Peyer's patch (tissue), 4 donors: ENCODE results near the gene FZR1. TPM values are rescaled to one million over a fixed set of nuclear protein-coding genes. Genes with fewer than 3 reads are reported as not detected.
A peak's percentile ranks its signal among the peaks of the same experiment; 100 is the strongest.

Source experiments
- DNase-seq, 3 donors: peaks; one replicate each; pipeline ENCODE4 v3.0.0-alpha.2; 2017 to 2019
- H3K27ac ChIP-seq, 4 donors: fragments of 200-600 bp; sonication (generic); one replicate each; pipeline ENCODE4 v1.5.1; 2016 to 2019
- H3K27me3 ChIP-seq, 2 donors: fragments of 200-600 bp; sonication (generic); one replicate each; pipeline ENCODE4 v1.5.1; 2019
- H3K36me3 ChIP-seq, 3 donors: fragments of 200-600 bp; sonication (generic); one replicate each; pipeline ENCODE4 v1.5.1; 2016 to 2019
- H3K4me1 ChIP-seq, 4 donors: fragments of 200-600 bp; sonication (generic); one replicate each; pipeline ENCODE4 v1.5.1; 2016 to 2019
- H3K4me3 ChIP-seq, 4 donors: fragments of 200-600 bp; sonication (generic); 1 replicate in 3 of 4; 2 replicates in 1 of 4; pipeline ENCODE4 v1.5.1; 2016 to 2019; ENCODE audit warnings: mild to moderate bottlenecking in 1 of 4
- H3K9me3 ChIP-seq, 4 donors: fragments of 200-600 bp; sonication (generic); one replicate each; pipeline ENCODE4 v1.5.1; 2016 to 2019; ENCODE audit warnings: mild to moderate bottlenecking in 1 of 4
- CTCF ChIP-seq, 6 experiments: fragments of 450-650 bp in 4 of 6; fragments of 200-600 bp in 2 of 6; sonication (generic) in 1 of 6; IDR thresholded peaks; one replicate each; pipeline ENCODE4 v1.5.1; 2017 to 2019; ENCODE audit warnings: antibody characterized with exemption in 6 of 6, mild to moderate bottlenecking in 3 of 6, moderate library complexity in 1 of 6
- POLR2A ChIP-seq, 2 donors: fragments of 450-650 bp; IDR thresholded peaks; one replicate each; pipeline ENCODE4 v1.5.1; 2017; ENCODE audit warnings: antibody characterized with exemption in 2 of 2, mild to moderate bottlenecking in 2 of 2, moderate library complexity in 2 of 2
- total RNA-seq, 4 donors: library from RNA; depleted of rRNA; stranded (reverse); fragments of >200 nt; gene quantifications; one replicate each; pipeline ENCODE4 v1.1.0, GENCODE V29; 2016

The FZR1 gene
- total RNA-seq, 4 donors from 2014 or later: 24.8 to 75.1 (median 38.7) TPM

DNA sequence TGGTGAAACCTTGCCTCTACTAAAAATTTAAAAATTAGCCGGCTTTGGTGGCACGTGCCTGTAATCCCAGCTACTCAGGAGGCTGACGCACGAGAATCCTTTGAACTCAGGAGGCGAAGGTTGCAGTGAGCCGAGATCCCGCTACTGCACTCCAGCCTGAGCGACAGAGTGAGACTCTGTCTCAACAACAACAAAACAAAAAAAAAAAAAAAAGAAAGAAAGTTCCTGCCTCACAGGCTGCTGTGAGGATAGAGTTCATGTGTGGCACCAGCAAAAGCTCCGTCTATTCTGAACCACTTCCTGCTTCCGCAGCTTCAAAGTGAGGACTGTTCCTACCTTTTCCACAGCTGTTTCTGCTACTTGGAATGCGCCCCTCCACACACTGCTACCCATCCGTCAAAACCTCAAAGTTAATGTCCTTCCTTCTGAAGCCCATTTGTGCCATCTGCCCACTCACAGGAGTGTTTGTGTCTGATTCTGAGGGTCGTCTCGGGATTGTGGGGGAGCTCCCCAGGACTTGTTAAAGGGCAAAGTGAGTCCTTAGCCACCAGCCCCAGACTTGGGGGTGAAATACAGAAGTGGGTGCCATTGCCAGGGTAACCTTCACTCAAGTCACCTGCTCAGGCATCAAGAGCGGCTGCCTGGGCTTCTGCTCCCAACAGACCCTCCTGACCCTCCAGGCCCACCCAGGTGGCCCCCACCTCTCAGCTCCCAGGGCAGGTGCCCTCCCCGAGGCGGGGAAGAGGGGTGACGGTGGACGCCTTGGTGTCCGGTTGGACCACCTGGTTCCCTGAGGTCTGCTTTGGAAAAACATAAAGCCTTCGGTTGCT, 48.4 kb downstream of the FZR1 start:
- no peaks in the 10 kb centered on the region for H3K27me3 ChIP-seq
- peaks cover 4 to 50% (median 25%) of the 10 kb centered on the region in 4 donors for H3K4me1 ChIP-seq
- peak overlapping the region; percentile 69 to 90 (median 76) for H3K27ac ChIP-seq
- peak overlapping the region in 1 of 4 donors; percentile 6 for H3K4me3 ChIP-seq
- peaks cover 0 to 5% (median 0%) of the 10 kb centered on the region in 3 donors for H3K36me3 ChIP-seq
- DNase-seq: peak in 2 of 3 donors; percentile 66 to 71
- no peaks in the 10 kb centered on the region for H3K9me3 ChIP-seq
- TF ChIP-seq POLR2A (IDR thresholded peaks at IDR 0.05): no peak

GRCh38 chr19:3555653-3556422, 49.7 kb downstream of the FZR1 start:
- Histone ChIP-seq H3K27me3 (no peaks in the 10 kb centered on the region), H3K4me1 (peaks cover 4 to 50% (median 25%) of the 10 kb centered on the region in 4 donors), H3K27ac (peak overlapping the region in 3 of 4 donors; percentile 18 to 90 (median 86)), H3K4me3 (peak overlapping the region; percentile 87 to 100 (median 96)), H3K36me3 (peaks cover 0 to 2% (median 0%) of the 10 kb centered on the region in 3 donors), H3K9me3 (no peaks in the 10 kb centered on the region)
- TF ChIP-seq POLR2A (IDR thresholded peaks at IDR 0.05) (no peak), CTCF (IDR thresholded peaks at IDR 0.05) (no peak)
- no peak for DNase-seq

DNA sequence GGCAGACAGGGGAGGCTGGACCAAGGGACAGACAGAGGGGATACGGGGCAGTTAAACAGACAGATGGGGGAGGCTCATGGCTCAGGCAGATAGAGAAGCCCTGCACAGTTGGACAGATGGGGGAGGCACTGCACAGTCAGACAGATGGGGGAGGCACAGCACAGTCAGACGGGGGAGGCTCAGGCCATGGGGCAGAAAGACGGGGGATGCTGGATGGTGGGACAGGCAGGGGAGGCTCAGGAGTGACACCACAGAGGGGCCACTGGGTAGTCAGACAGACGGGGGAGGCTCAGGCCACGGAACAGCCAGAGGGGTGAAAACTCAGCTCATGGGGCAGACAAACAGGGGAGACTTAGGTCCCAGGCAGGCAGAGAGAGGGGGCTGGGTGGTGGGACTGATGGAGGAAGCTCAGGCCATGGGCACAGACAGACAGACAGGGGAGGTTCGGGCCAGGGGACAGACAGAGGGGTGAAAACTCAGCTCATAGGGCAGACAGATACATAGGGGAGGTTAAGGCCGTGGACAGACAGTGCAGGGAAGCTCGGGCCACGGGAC, 50.4 kb downstream of the FZR1 start:
- peak overlapping the region; percentile 79 to 90 (median 85) for H3K27ac ChIP-seq

DNA sequence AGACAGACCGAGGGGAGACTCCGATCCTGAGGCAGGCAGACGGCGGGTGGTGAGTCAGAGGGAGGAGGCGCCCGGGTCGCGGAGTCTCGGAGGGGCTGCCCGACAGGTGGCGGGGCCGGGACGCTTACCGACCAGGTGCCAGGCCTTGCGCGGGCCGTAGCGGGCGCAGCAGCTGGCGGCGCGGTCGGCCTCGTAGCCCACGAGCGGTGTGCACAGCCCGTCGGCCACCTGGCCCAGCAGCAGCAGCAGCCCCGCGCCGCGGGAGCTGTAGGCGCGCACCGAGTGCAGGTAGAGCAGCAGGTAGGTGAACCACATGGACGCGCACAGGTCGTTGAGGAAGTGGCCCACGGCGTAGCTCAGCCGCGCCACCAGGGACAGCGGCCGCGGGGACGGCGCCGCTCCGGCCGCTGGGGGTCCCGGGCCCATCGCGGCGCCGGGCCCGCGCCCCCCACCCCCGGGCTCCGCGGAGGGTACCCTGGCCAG, 50.9 kb downstream of the FZR1 start:
- no peak for TF ChIP-seq POLR2A (IDR thresholded peaks at IDR 0.05)
- TF ChIP-seq CTCF (IDR thresholded peaks at IDR 0.05): peak in 4 of 6 experiments; percentile 29 to 46 (median 36)
- Histone ChIP-seq H3K36me3 (no peaks in the 10 kb centered on the region), H3K4me3 (peak overlapping the region; percentile 87 to 100 (median 96)), H3K4me1 (peaks cover 4 to 50% (median 25%) of the 10 kb centered on the region in 4 donors), H3K27ac (peak overlapping the region; percentile 79 to 90 (median 85)), H3K27me3 (no peaks in the 10 kb centered on the region), H3K9me3 (no peaks in the 10 kb centered on the region)
- peak; percentile 52 to 75 (median 74) for DNase-seq

More for the DNA sequence above, 50.4 kb downstream of the FZR1 start:
- Histone ChIP-seq H3K4me3 (peak overlapping the region; percentile 87 to 100 (median 96)), H3K9me3 (no peaks in the 10 kb centered on the region), H3K4me1 (peaks cover 4 to 50% (median 25%) of the 10 kb centered on the region in 4 donors), H3K27me3 (no peaks in the 10 kb centered on the region), H3K36me3 (no peaks in the 10 kb centered on the region)
- DNase-seq: no peak
- TF ChIP-seq CTCF (IDR thresholded peaks at IDR 0.05) (no peak), POLR2A (IDR thresholded peaks at IDR 0.05) (no peak)

- Histone ChIP-seq H3K4me1 (peaks cover 4 to 48% (median 25%) of the 10 kb centered on the region in 4 donors), H3K27ac (peak within 1 kb of the TSS; percentile 79 to 90 (median 85)), H3K36me3 (no peaks in the 10 kb centered on the region), H3K9me3 (no peaks in the 10 kb centered on the region), H3K27me3 (no peaks in the 10 kb centered on the region), H3K4me3 (peak within 1 kb of the TSS; percentile 87 to 100 (median 96))
- TF ChIP-seq CTCF (IDR thresholded peaks at IDR 0.05) (peak in 1 of 6 experiments; percentile 0), POLR2A (IDR thresholded peaks at IDR 0.05) (peak; percentile 73 to 84)
- DNase-seq: peak; percentile 89 to 98 (median 97)
Measured at GRCh38 chr19:3557461-3558248, 51.5 kb downstream of the FZR1 start, which contains the start of gene MFSD12. TSS of gene MFSD12 (minus strand) at chr19:3557586. CDS start at chr19:3557403, 183 bp downstream.
